HepG2 (cell line): ENCODE measurements around the gene ATE1. TPM values are rescaled to one million over a fixed set of nuclear protein-coding genes. Genes with fewer than 3 reads are reported as not detected.

Experiments used
- CAMTA2 ChIP-seq: sonication (generic); formaldehyde crosslinking; IDR thresholded peaks from 2 replicates; pipeline ENCODE4 v1.4.0; 2020; ENCODE audit warnings: mild to moderate bottlenecking, missing genetic modification reagents, borderline replicate concordance
- CENPT ChIP-seq: sonication (generic); formaldehyde crosslinking; IDR thresholded peaks from 2 replicates; pipeline ENCODE4 v1.8.0; 2022; ENCODE audit warnings: low read depth, mild to moderate bottlenecking, moderate library complexity, missing genetic modification reagents
- FOXP1 ChIP-seq, 2 experiments: fragments of 450-650 bp in 1 of 2; IDR thresholded peaks; 2 replicates each; pipeline ENCODE4 v1.6.1; 2017 to 2018; ENCODE audit warnings: antibody characterized with exemption in 1 of 2
- IRF9 ChIP-seq: sonication (generic); formaldehyde crosslinking; IDR thresholded peaks from 2 replicates; pipeline ENCODE4 v1.8.0; 2022; ENCODE audit warnings: missing genetic modification reagents, mild to moderate bottlenecking, borderline replicate concordance
- MXD4 ChIP-seq: IDR thresholded peaks from 2 replicates; pipeline ENCODE4 v1.6.1; 2016; ENCODE audit warnings: mild to moderate bottlenecking, missing biosample characterization, missing genetic modification reagents
- PAX8 ChIP-seq: sonication (generic); formaldehyde crosslinking; IDR thresholded peaks from 2 replicates; pipeline ENCODE4 v1.8.0; 2022; ENCODE audit warnings: mild to moderate bottlenecking, missing genetic modification reagents, borderline replicate concordance
- RFX5 ChIP-seq: IDR thresholded peaks from 2 replicates; pipeline ENCODE4 v1.6.1; 2011; ENCODE audit warnings: low read depth, low read length, improper control_type of control experiment
- SALL2 ChIP-seq: sonication (generic); formaldehyde crosslinking; IDR thresholded peaks from 2 replicates; pipeline ENCODE4 v1.8.1; 2023; ENCODE audit warnings: mild to moderate bottlenecking, missing genetic modification reagents, inconsistent platforms
- TBX3 ChIP-seq: fragments of 450-650 bp; IDR thresholded peaks from 2 replicates; pipeline ENCODE4 v1.6.1; 2017; ENCODE audit warnings: antibody characterized with exemption, mild to moderate bottlenecking, inconsistent platforms, borderline replicate concordance
- ZBTB49 ChIP-seq: sonication (generic); formaldehyde crosslinking; IDR thresholded peaks from 2 replicates; pipeline ENCODE4 v1.4.0; 2020; ENCODE audit warnings: missing genetic modification reagents, borderline replicate concordance
- ZBTB8A ChIP-seq: sonication (generic); formaldehyde crosslinking; IDR thresholded peaks from 2 replicates; pipeline ENCODE4 v1.4.0; 2020; ENCODE audit warnings: mild to moderate bottlenecking, low read depth, missing genetic modification reagents, borderline replicate concordance
- ZMAT3 ChIP-seq: sonication (generic); formaldehyde crosslinking; conservative IDR thresholded peaks from 2 replicates; pipeline ENCODE4 v1.7.0; 2021; ENCODE audit warnings: missing genetic modification reagents
- ZNF17 ChIP-seq: sonication (generic); formaldehyde crosslinking; IDR thresholded peaks from 2 replicates; pipeline ENCODE4 v1.5.0; 2020; ENCODE audit warnings: mild to moderate bottlenecking, missing genetic modification reagents
- ZNF407 ChIP-seq: sonication (generic); formaldehyde crosslinking; IDR thresholded peaks from one replicate; pipeline ENCODE4 v1.5.1; 2020; ENCODE audit warnings: mild to moderate bottlenecking, missing genetic modification reagents; ENCODE audit errors: not compliant biosample characterization
- ZNF788 ChIP-seq: sonication (generic); formaldehyde crosslinking; IDR thresholded peaks from 2 replicates; pipeline ENCODE4 v1.5.0; 2020; ENCODE audit warnings: mild to moderate bottlenecking, missing genetic modification reagents, borderline replicate concordance
- polyA plus RNA-seq, 8 experiments: library from polyadenylated mRNA; depleted of rRNA in 3 of 8; stranded (reverse) in 7 of 8; unstranded in 1 of 8; fragments of >200 nt; fragmentation: Illumina TruSeq in 4 of 8; extraction: Trizol in 4 of 8; gene quantifications; 2 replicates each; pipeline versions ENCODE4 v1.2.1 to v1.2.3, GENCODE V29; 2011 to 2016; ENCODE audit warnings: low read depth in 4 of 8, missing spikeins in 1 of 8, mixed read lengths in 1 of 8; ENCODE audit not compliant: insufficient read depth in 1 of 8
- total RNA-seq, 5 experiments: library from RNA; depleted of rRNA; stranded (reverse); fragments of >200 nt; fragmentation: Illumina TruSeq; extraction: Trizol; gene quantifications; 2 replicates each; pipeline ENCODE4 v1.2.3, GENCODE V29; 2016; ENCODE audit warnings: low read depth in 1 of 5

Gene ATE1
- total and polyA plus RNA-seq, 2 of the 13 experiments (the other 11 are each of a cell fraction or from before 2014, with no cell fraction given) = 17.5 to 42.2 TPM

GRCh38 chr10:121974535-121975294 lies 46.9 kb upstream of the ATE1 start, which contains the start of gene NSMCE4A (continued):
- TF ChIP-seq RFX5 (no peak), ZNF17 (no peak), CAMTA2 (CRISPR knock-in tag) (0 out of 2 replicates have a peak, but pooled peaks have one; percentile 51), IRF9 (no peak), SALL2 (CRISPR knock-in tag) (peak; percentile 50), ZNF788 (CRISPR knock-in tag) (peak; percentile 33; the same call in 1 of the 2 replicates), ZBTB8A (CRISPR knock-in tag) (peak; percentile 95; the same call in 1 of the 2 replicates), ZBTB49 (CRISPR knock-in tag) (no peak), MXD4 (CRISPR knock-in tag) (peak; percentile 30; the same call in 1 of the 2 replicates), ZNF407 (CRISPR knock-in tag) (peak; percentile 57), FOXP1 (IDR thresholded peaks at IDR 0.05) (no peak), FOXP1 (CRISPR knock-in tag; IDR thresholded peaks at IDR 0.05) (no peak), TBX3 (no peak), PAX8 (CRISPR knock-in tag) (0 out of 2 replicates have a peak, but pooled peaks have one; percentile 73), CENPT (CRISPR knock-in tag) (no peak), ZMAT3 (CRISPR knock-in tag) (peak; percentile 69; the same call in 1 of the 2 replicates)
